NCI-H524 (cell line): Measurements from ENCODE around the gene SLC25A21.
"Not testable (repeated sequence)": the region's sequence is repeated elsewhere in the genome, so short reads cannot be mapped to it uniquely, and the experiment has no call there.

Source experiments
- DNase-seq, 2 experiments: peaks; one replicate each; lab custom pipeline; 2025; lab: John Stamatoyannopoulos, UW

SLC25A21 gene

GRCh38 chr14:37088356-37089215 lies 83.8 kb downstream of the SLC25A21 start:
- no peak for DNase-seq

GRCh38 chr14:37087520-37087919 lies 84.9 kb downstream of the SLC25A21 start:
- DNase-seq, result no peak

DNA sequence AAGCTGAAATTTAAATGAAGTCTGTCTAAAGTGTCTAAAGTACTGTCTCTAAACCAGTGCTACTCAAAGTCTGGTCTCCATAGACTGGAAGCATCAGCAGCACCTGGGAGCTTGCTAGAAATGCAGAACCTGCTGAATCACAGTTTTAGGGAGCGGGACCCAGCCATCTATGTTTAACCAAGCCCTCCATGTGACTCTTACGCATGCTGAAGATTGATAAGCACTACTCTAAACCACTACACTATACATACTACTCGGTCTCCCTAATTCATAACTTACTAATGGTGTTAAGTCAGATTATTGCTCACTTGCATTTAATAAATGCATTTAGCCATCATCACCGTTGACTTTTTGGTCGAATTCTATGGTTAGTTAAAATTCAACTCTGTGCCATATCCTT lies 88.8 kb downstream of the SLC25A21 start:
- no peak for DNase-seq

DNA sequence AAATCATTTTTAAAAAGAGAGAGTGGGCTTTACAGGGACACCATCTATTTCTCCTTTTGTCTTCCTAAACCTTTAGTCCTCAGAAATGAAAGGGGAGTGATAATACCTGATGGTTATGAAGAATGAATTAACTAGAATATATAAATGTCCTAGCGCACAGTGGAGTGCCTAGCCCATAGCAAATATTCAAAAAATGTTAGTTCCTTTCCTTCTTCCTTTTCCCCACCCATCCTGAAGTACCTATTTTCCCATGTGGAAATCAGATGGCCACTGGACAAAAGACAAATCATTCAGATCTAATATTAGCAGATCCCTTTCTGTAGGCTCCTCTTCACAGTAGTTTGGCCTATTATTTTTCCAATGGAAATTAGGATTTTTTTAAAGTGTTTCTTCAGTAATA lies 90.0 kb downstream of the SLC25A21 start:
- DNase-seq, result no peak

DNA sequence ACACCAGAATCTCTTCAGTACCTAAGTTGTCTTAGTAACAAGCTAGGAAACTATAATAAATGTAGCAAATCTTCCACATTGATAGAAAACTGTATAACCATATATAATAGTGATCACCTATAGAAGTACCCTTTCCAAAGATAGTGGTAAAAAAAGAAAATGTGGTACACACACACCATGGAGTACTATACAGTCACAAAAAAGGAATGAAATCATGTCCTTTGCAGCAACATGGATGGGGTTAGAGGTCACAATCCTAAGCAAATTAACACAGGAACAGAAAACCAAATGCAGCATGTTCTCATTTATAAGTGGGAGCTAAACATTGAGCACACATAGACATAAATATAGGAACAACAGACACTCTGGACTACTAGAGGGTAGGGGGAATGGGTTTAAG lies 90.5 kb downstream of the SLC25A21 start:
- no peak for DNase-seq

GRCh38 chr14:37081218-37081617 lies 91.2 kb downstream of the SLC25A21 start:
- no peak for DNase-seq

GRCh38 chr14:37078131-37078530 lies 94.3 kb downstream of the SLC25A21 start:
- DNase-seq, result no peak

- not testable (repeated sequence) for DNase-seq
These were observed 98.1 kb downstream of the SLC25A21 start for GRCh38 chr14:37074320-37074719.

DNA sequence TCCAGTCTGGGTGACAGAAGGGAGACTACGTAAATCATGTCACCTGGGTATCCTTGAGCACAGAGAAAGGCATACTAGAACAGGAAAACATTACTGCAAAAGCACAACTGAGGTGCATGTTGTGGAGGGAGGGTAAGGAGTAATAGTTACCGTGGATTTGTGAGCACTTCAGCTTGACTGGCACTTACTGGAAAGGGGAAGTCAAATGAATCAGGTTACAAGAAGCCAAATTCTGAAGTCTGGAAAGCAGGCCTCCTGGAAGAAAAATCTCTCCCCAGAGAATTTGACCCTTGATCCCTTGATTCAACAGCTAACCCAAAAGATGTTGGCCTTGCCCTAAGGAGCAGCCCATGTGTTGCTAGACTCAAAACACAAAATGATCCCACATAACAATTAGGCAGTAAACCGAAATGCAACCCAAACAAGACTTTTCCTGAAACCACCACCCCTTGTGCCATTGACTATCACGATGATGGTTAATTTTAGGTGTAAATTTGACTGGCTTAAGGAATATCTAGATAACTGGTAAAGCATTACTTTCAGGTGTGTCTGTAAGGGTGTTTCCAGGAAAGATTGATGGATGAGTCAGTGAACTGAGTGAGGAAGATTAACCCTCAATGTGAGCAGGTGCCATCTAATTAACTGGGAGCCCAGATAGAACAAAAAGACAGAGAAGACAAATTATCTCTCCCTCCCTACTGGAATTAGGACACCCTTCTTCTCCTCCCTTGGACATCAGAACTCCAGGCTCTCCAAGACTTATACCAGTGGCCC lies 108.8 kb downstream of the SLC25A21 start:
- no peak for DNase-seq

DNA sequence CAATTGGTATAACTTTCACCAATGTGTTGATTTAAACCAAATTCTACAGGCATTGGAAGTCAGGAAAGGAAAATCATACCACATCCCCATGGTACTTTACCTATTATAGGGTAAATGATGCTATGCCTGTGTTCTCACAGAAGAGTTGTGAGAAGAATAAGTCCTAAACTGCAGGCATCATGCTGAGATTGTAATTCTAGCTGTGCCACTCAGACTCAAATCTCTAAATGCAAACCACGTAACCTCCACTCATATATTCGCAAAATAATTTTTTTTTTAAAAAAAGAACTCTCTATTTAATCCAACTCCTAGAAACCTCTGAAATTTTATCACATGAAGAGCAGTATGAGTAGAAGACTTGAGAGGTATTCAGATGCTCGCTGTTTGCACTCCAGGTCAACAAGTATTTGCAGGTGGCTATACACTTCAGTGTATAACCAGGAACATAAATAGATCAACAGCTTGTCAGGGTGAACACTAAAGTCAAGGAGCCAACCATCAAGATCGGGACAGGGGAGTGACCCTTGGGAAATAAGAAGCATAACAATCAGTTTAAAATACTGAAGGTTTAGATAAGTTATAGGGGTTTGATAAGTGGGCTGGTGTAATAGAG lies 110.1 kb downstream of the SLC25A21 start:
- DNase-seq, result no peak

DNA sequence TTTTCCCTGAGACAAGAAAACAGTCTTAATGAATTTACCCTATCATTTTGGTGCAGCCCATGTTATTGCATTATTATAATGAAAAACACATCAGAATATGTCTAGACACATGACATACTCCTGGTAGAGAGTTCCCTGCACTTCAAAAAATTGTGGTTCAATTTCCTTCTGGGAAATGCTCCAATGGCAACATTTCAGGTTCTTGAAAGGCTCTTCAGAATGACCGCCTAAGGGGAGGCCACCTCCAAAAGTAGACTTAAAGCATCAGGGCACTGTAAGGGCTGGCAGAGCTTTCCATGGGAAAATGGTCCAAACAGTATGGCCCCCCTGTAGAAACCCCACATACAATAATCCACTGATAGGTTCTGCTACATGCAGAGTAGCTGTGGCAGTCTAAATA lies 110.7 kb downstream of the SLC25A21 start:
- no peak for DNase-seq

DNA sequence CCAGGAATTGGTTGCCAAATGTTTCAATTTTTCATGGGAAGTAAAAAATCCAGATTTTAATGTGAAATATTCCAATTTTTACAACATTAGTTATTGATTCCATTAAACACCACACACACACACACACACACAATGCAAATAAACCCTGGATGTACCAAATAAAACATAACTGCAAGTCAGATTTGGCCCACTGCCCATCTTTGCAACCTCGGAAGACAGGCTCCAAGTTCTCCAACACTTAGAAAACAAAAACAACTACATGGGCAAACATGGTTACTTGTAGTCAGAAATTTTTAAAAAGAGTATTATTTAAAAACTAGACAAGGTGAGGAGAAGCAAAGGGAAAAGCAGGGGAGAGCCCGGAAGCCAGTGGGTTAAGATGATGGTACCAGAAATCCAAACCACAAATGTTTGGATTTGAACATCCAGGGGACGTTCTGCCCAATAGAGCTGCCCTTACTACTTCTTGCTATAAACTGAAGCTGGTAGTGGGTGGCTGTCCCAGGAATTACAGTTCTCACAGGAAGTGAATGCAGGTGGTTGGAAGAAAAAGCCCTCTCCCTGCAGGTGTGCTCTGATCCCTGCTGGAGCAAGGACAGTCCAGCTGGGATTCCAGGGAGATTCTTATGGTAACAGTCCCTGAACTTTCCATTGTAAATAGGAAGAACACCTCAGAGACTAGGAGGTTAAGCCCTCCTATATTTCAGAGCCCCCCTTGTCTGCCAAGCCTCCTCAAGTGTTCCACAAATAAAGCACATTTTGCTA lies 111.7 kb downstream of the SLC25A21 start:
- DNase-seq, result no peak

DNA sequence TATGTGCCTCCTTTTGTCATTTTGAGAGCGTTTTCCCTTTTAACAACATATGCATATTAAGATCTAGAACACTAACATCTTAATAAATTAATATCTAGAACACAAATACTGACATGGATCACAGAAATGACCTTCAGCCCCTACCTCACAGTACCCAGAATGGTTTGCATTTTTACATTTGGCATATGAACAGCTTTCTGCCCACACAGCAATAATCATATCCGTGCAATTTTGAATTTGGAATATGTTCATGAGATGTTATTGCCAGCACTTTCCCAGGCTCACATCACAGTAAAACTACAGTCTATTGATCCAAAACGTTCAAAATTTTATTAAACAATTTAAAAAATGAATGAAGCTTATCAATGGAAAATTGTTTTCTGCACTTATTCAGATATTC lies 114.6 kb downstream of the SLC25A21 start:
- DNase-seq, result no peak

GRCh38 chr14:37056473-37056872 lies 115.9 kb downstream of the SLC25A21 start:
- no peak for DNase-seq

DNA sequence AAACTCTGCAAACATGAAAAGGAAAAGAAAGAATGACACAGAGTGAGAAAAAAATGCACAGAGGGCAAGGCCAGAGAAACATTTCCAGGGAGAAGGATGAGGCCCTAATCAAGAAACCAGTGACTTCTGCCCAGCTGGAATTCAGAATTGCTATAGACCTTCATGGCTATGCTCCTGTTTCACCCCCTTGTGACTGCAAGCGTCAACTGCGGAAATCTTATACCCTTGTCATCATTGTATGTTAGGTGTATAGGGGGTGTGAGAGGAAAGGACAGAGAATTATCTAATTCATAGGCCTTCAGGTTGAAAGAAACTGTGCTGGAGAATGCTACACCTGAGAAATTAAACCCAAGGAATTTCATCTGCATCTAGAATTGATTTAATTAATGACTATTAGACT lies 117.5 kb downstream of the SLC25A21 start:
- no peak for DNase-seq

DNA sequence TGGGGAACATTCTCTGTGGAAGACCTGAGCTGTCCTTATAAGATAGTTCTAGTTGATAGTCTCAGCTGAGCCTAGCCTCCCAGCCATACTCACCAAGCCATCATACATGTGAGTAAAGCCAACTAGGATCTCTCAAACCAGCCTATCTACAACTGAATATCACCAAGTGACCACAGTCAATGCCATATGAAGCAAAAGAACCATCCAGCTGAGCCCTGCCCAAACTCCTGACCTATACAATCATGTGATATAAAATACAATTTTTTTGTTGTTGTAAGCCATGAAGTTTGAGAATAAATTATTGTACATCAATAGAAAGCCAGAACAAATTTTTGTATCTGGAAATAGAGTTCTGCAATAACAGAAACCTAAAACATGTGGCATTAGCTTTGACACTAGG lies 118.3 kb downstream of the SLC25A21 start:
- no peak for DNase-seq

GRCh38 chr14:37051680-37052079 lies 120.7 kb downstream of the SLC25A21 start:
- DNase-seq, result no peak

DNA sequence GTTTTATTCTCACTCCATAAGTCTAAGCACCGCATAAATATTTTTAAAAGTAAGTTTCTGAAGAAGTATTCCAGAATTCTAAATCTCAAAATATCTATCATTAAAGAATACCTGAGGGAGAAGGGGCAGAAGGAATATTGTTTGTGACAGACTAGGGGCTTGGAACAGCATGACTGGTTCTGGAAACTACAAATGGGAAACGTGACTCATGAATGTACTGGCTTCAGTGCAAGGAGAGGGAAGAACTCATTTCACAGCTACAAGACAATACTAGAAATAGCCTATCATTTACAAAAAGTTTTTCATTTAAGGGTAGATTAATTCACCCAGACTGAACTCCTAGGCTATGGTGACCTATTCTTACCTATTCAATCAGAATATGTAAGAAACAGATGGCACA lies 121.3 kb downstream of the SLC25A21 start:
- no peak for DNase-seq

GRCh38 chr14:37048666-37049071 lies 123.7 kb downstream of the SLC25A21 start:
- no peak for DNase-seq

GRCh38 chr14:37047996-37048395 lies 124.4 kb downstream of the SLC25A21 start:
- DNase-seq, result no peak

- no peak for DNase-seq
These were observed 125.2 kb downstream of the SLC25A21 start for GRCh38 chr14:37047226-37047625.

GRCh38 chr14:37046815-37047214 lies 125.6 kb downstream of the SLC25A21 start:
- no peak for DNase-seq
